ENCODE results near the gene SLC8A3.
"Not testable (repeated sequence)": the region's sequence is repeated elsewhere in the genome, so short reads cannot be mapped to it uniquely, and the experiment has no call there.

The SLC8A3 gene

GRCh38 chr14:70188659-70189455, at the start of gene SLC8A3:
SLC8A3 (minus strand) TSS chr14:70188951; CDS start chr14:70168422, 20,529 bp downstream.
- no peak for DNase-seq (ENCODE audit: extremely low read depth in 1 of 2, low read depth in 1 of 2)

- DNase-seq (ENCODE audit: extremely low read depth in 1 of 2, low read depth in 1 of 2), result no peak
These were observed 49.0 kb upstream of the SLC8A3 start for GRCh38 chr14:70237710-70238109.

- no peak for DNase-seq (ENCODE audit: extremely low read depth in 1 of 2, low read depth in 1 of 2)
These were observed 45.6 kb upstream of the SLC8A3 start for GRCh38 chr14:70234066-70234950.

GRCh38 chr14:70231756-70232544, 43.2 kb upstream of the SLC8A3 start:
- not testable (repeated sequence) for DNase-seq (ENCODE audit: extremely low read depth in 1 of 2, low read depth in 1 of 2)

- DNase-seq (ENCODE audit: extremely low read depth in 1 of 2, low read depth in 1 of 2), result not testable (repeated sequence)
These were observed 41.3 kb upstream of the SLC8A3 start for GRCh38 chr14:70229877-70230640.

- no peak for DNase-seq (ENCODE audit: extremely low read depth in 1 of 2, low read depth in 1 of 2)
These were observed 25.1 kb upstream of the SLC8A3 start for GRCh38 chr14:70213721-70214282.

- no peak for DNase-seq (ENCODE audit: extremely low read depth in 1 of 2, low read depth in 1 of 2)
These were observed 24.0 kb upstream of the SLC8A3 start for GRCh38 chr14:70212752-70213151.

- DNase-seq (ENCODE audit: extremely low read depth in 1 of 2, low read depth in 1 of 2), result no peak
These were observed 19.6 kb upstream of the SLC8A3 start for GRCh38 chr14:70208380-70208779.

GRCh38 chr14:70203686-70204085, 14.9 kb upstream of the SLC8A3 start:
- DNase-seq (ENCODE audit: extremely low read depth in 1 of 2, low read depth in 1 of 2), result no peak

GRCh38 chr14:70201994-70202393, 13.2 kb upstream of the SLC8A3 start:
- no peak for DNase-seq (ENCODE audit: extremely low read depth in 1 of 2, low read depth in 1 of 2)

- no peak for DNase-seq (ENCODE audit: extremely low read depth in 1 of 2, low read depth in 1 of 2)
These were observed 4.6 kb upstream of the SLC8A3 start for GRCh38 chr14:70193396-70193795.

GRCh38 chr14:70192915-70193314, 4.2 kb upstream of the SLC8A3 start:
- DNase-seq (ENCODE audit: extremely low read depth in 1 of 2, low read depth in 1 of 2), result no peak

- DNase-seq (ENCODE audit: extremely low read depth in 1 of 2, low read depth in 1 of 2), result no peak
These were observed 1.4 kb upstream of the SLC8A3 start for GRCh38 chr14:70190156-70190555.

GRCh38 chr14:70189456-70190077, 816 bp upstream of the SLC8A3 start:
- DNase-seq (ENCODE audit: extremely low read depth in 1 of 2, low read depth in 1 of 2), result no peak

GRCh38 chr14:70188322-70188658, 461 bp downstream of the SLC8A3 start:
- DNase-seq (ENCODE audit: extremely low read depth in 1 of 2, low read depth in 1 of 2), result no peak

GRCh38 chr14:70186900-70187451, 1.8 kb downstream of the SLC8A3 start:
- no peak for DNase-seq (ENCODE audit: extremely low read depth in 1 of 2, low read depth in 1 of 2)

- DNase-seq (ENCODE audit: extremely low read depth in 1 of 2, low read depth in 1 of 2), result no peak
These were observed 4.8 kb downstream of the SLC8A3 start for GRCh38 chr14:70183991-70184390.

GRCh38 chr14:70181276-70181675, 7.5 kb downstream of the SLC8A3 start:
- DNase-seq (ENCODE audit: extremely low read depth in 1 of 2, low read depth in 1 of 2), result no peak

- no peak for DNase-seq (ENCODE audit: extremely low read depth in 1 of 2, low read depth in 1 of 2)
These were observed 8.0 kb downstream of the SLC8A3 start for GRCh38 chr14:70180718-70181117.
